ENCODE results near the gene ARV1.
A peak's percentile ranks its signal among the peaks of the same experiment; 100 is the strongest.

The ARV1 gene

DNA sequence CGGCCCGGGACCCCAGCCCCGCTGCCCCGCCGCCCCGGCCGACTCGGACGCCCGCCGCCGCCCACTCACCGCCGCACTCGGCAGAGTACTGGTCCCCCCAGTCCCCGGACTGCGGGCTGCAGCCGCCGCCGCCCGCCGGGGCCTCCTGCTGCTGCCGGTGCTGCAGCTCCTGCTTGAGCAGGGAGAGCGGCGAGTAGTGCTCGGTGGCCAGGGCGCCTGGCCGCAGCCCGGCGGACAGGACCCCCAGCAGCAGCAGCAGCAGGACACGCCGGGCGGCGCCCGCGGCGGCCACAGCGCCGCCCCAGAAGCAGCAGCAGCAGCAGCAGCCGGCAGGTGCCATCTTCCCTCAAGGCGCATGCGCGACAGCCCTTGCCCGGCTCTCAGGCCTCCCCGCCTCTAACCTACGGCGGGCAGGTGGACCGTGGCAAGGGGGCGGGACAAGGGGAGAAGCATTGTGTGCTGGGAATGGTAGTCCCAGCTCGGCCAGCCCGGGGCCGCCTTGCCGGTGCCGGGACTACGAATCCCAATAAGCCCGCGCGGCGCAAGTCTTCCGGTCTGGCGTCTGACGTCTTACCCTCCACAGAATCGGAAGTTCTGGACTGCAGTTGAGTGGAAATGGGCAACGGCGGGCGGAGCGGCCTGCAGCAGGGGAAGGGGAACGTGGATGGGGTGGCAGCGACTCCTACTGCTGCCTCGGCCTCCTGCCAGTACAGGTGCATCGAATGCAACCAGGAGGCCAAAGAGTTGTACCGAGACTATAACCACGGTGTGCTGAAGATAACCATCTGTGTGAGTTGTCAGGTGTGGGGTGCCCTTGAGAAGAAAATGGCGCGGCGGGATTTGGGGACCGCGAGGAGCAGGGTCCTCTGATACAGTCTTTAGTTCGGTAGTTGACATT is at the start of gene ARV1, which contains the start of gene TTC13:
TSS of gene ARV1 (plus strand) at position 604 of the 898 bp plus-strand sequence. CDS start at position 616, 12 bp downstream.
TSS of gene TTC13 (minus strand) at position 371 of the 898 bp plus-strand sequence. CDS start at position 340, 31 bp downstream.
- DNase-seq, result peak; percentile 99

GRCh38 chr1:230930986-230931385 is 47.9 kb upstream of the ARV1 start:
- no peak for DNase-seq

GRCh38 chr1:230935852-230936251 is 43.0 kb upstream of the ARV1 start:
- no peak for DNase-seq

DNA sequence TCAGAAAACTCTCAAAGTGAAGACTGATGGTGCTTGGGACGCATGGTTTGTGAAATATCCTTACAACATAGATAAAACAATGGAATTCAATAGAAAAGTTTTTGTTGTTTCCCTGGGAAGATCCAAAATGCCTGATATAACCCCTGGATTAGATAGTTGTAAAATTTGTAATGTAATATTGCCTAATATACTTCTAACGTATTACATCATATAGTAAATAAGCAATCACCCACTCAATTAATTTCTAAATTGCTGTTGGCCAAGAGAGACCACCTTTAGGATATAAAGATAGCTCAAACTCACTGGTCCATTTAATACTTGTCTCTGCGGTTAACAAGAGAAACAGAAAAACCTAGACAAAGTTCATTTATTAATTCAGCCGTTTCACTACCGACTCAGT is 42.4 kb upstream of the ARV1 start:
- no peak for DNase-seq

- DNase-seq, result no peak
Measured at GRCh38 chr1:230937371-230937770, 41.5 kb upstream of the ARV1 start.

DNA sequence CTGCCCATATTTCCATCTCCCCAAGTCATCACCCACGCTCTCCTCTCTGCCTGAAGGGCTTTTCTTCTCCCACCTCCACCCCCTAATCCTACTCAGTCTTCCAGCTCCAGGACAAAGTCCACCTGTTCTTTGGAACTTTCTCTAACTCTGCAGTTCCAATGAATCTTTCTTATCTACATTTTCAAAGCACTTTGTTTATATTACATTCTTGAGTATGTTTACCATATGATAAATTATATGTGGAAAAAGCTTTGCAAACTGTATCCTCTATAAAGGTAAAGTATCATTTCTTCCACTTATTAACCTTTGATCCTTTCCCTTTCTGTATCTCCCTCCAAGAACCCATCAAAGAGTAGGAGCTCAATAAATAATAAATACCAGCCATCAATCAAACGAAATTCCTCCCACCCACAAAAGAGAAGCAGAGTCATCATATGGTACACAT is 39.9 kb upstream of the ARV1 start:
- no peak for DNase-seq

DNA sequence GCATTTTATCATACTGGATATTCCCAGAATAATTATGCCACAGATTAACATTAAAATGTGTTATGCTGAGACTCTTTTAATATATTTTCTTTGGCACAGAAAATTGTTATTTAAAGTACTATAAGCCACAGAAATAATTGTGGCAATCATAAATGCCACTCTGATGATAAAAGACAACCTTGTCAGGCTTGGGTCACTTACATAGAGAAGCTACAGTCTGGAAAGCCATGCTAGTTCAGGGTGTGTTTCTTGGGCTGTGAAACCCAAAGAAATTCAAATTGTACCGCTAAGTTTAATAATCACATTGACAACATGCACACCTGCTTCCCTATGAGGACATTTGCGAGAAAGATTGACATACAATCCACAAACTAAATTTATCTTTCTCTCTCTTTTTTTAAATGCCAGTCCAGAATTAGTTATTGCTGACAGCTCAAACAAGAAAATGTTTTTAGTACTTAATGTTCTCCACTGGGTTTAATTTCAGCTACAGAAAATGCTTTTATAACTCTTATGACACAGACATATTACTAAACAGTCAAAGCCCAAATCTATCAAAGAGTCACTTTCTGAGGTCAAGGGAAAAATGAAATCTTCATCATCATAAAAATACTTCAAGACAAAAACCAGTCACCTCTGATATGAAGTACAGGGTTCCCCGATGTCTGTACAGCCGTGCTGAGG is 38.9 kb upstream of the ARV1 start:
- no peak for DNase-seq

DNA sequence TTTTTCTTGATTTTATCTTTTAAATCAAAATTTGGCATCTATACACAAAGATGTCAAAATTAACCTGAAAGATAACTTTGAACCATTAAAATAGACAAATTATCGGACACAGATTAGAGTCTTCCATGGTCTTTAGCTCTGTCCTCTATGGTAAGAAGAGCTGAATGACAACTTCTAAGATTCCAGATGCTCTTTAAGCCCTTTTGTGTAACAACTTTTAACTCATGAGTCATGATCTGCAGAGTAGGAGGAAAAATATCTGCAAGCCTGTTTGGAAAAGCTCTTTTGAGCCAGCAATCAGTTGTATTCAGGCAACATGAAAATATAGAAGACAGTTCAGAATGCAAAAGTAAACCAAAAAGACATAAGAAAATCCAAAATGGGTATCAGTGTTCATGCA is 38.0 kb upstream of the ARV1 start:
- no peak for DNase-seq

DNA sequence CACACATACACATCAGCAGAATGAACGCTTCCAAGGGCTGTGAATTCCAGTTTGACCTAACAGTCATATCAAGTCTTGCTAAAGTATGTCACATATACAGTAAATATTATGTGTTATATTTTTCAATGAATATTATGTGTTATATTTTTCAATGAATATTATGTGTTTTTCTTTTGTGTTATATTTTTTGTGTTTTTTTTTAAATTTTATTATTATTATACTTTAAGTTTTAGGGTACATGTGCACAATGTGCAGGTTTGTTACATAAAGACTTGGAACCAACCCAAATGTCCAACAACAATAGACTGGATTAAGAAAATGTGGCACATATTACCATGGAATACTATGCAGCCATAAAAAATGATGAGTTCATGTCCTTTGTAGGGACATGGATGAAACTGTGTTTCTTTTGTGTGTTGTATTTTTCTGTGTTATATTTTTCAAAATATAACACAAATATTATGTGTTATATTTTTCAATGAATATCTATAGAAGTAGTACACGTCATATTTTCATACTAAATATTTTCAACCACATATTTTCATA is 35.8 kb upstream of the ARV1 start:
- DNase-seq, result no peak

GRCh38 chr1:230948301-230948700 is 30.6 kb upstream of the ARV1 start:
- DNase-seq, result no peak

DNA sequence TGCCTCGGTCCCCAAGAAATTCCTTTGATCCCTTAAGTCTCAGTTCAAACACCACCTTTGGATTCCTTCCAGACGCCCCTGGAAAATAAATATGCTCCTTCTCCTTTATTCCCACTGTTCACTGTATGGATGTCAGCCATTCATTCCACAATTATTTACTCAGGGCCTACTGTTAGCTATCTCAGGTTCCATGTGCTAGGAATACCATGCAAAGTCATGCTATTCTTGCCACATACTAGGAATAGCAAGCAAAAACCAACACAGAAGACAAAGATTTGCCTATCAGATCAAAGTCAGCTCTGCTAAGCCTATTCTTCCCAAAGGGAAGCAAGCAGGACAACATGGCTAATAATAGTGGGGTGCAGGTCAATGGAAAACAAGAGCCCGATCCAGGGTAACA is 30.0 kb upstream of the ARV1 start:
- no peak for DNase-seq

DNA sequence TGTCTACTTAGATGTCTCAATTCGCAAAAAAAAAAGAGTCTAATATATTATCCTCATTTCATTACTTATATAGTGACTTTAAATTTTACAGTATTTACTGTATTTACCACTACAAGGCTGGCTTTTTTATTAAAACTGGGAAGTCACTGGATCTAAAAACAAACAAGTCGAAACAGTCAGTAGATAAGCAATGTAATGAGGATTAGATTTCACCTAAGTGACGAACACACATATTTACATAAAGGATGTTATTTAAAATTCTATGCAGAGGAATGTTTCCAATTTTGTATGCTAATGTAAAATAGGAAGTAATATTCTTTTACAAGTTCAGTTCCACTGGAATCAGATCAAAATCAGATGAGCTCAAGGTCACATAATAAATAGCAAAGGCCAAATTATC is 28.5 kb upstream of the ARV1 start:
- no peak for DNase-seq

DNA sequence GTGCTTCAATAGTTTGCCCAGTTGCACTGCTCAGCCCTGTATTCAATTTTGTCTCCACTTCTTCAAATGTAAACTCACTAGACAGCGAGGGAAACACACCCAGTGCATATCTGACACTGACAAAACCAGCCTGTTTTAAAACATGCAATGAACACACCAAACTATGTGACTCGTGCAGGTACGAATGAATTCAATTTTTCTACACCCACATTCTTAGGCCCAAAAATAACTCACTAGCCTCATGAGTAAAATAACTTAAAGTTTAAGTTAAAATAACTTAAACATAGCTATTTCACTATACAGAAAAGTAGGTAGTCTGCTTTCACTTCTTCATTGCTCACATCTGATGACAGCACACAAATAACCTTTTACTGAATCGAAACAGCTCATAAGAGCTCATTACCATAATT is 21.3 kb upstream of the ARV1 start:
- DNase-seq, result no peak

DNA sequence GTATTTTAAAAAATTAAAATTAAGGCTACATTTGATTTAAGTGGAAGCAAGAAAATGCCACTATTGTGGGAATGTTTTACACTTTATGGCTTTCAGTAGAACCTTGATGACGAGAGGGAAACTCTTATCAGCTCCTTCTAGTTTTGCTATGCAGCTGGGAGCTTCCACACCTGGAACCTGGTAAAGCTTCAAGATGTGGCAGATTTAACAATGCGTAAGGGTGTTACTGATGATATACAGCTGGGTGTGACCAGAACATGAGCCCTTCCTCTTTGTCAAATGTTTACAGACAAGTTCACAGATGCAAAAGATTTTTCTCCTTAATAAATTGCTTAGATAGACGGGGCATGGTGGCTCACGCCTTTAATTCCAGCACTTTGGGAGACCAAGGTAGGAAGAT is 20.5 kb upstream of the ARV1 start:
- no peak for DNase-seq

GRCh38 chr1:230964896-230965295 is 14.0 kb upstream of the ARV1 start:
- no peak for DNase-seq

GRCh38 chr1:230965535-230965934 is 13.4 kb upstream of the ARV1 start:
- DNase-seq, result no peak

- DNase-seq, result no peak
Measured at GRCh38 chr1:230966358-230966873, 12.5 kb upstream of the ARV1 start.

GRCh38 chr1:230970432-230970831 is 8.5 kb upstream of the ARV1 start:
- no peak for DNase-seq

GRCh38 chr1:230971771-230972170 is 7.1 kb upstream of the ARV1 start:
- DNase-seq, result no peak

- no peak for DNase-seq
Measured at GRCh38 chr1:230972855-230973271, 6.0 kb upstream of the ARV1 start.

- no peak for DNase-seq
Measured at GRCh38 chr1:230975636-230976035, 3.3 kb upstream of the ARV1 start.

DNA sequence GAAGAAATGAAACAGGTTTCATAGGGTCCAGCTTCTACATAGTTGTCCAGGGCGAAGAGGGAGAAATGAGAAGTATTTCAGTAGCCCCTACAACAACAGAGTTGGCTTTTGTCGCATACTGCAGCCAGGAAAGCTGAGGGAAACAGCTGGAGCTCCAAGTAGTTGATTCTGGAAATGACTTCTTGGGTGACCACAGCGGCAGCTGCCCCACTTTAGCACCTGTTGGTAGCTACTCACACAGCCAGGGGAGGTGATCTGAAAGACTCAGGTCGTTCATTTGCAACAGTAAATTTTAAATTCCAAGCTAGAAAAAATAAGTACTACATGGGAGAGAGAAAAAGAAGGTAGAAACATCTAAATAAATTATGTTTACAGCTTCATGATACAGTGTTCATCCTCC is 2.5 kb upstream of the ARV1 start:
- DNase-seq, result no peak

Data from NCI-H146 (cell line).